GM21576 (cell line): ENCODE measurements around the gene KCNH1.

ENCODE experiments used
- ATAC-seq: cut with Tn5 transposase; IDR thresholded peaks from one replicate; pipeline ENCODE4 v1.9.1; 2021; ENCODE audit warnings: mild to moderate bottlenecking, moderate library complexity; ENCODE audit not compliant: unreplicated experiment

KCNH1 gene

GRCh38 chr1:210655511-210655910 lies 478.4 kb downstream of the KCNH1 start:
- ATAC-seq, result no peak

DNA sequence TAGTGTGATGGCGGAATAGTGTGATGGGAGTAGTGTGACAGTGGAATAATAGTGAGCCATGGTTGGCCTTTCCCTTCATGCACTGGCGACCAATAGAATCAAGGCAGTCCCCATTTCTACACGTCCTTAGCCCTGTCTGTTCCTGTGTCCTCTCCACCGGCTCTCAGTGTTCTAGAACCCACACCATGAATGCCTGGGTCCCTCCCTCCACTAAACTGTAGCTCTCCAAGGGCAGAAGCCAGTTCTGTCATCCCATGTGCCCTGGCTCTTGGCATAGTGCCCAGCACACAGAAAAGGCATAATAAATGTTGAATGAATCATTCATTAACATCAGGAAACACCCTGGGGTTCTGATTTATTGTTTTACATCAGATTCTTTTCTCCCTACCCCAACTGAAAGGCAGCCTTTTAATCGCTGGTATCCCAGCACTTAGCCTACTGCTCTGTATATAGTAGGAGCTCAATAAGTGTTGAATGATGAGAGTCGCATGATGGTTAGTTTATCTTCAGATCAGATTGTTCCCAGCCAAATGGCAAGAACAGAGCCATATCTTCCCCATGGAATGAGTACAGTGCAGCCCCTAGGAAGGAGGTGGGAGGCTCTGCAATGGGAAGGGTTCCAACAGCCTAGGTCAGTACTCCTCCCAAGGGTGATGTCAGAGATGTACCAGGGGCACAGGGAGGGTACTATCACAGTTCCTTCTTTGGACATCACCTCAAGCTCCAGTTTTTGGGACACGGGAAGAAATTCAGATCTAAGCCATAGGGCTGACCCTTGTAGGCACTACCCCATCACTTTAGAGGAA lies 479.6 kb downstream of the KCNH1 start:
- no peak for ATAC-seq

GRCh38 chr1:210653771-210654170 lies 480.2 kb downstream of the KCNH1 start:
- ATAC-seq, result no peak

GRCh38 chr1:210652329-210652954 lies 481.5 kb downstream of the KCNH1 start:
- no peak for ATAC-seq

DNA sequence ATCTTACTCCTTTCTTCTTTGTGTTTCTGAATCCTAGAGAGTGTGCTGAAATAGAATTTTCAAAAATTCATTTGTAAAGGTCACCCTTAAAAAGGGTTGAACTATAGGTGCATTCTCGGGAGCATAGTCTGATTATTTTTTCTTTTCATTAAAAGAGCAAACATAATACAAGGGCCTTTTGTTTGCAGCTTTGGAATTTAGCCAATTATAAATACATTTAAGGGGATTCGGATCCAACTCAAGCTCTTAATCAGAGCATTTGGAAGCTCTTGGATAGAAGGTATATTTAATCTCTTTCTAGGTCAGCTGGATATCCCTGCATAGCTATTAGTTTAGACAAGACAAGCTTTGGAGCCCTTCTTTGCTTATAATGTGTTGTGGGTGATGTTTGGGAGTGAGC lies 483.5 kb downstream of the KCNH1 start:
- no peak for ATAC-seq

- ATAC-seq, result no peak
Measured at GRCh38 chr1:210648588-210649269, 485.2 kb downstream of the KCNH1 start.

DNA sequence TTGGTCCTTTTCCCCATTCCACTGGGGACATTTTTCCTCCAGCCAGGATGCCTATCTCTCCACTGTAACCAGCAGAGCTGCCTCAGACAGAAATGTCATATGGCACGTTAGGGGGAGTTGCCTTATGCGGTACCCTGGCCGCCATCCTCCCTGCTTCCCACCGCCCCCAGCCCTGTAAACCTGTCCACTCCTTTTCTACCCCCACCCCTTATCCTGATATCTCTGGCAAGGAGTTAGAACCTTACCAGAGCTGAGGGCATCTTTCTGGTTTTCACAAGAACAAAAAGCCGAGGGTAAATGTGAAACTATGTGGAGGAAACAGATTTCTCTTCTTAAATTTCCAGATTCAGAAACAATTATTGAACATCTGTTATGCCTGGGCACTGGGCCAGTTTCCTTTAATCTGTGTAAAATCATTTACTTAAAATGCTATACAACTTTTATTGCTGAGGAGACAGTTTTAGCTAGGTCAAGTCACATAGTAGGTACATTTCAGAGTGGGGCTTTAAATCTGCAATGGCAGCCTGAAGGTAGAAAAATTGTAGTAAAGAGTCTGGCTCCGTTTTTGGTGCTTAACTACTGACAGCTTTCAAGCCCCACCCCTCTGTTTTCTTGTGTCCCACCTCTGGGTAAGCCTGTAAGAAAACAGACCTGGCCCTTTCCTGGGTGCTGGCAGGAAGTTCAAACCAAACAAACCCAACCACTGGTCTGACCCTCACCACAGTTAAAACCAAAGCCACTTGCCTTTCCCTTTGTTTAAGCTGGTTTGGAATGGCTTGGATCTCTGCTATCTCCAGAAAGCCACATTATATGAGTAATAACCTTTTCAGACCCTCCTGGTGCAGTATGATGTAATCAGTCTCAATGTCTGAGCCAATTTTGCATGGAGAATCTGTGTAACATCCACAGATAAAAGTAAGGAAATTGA lies 486.3 kb downstream of the KCNH1 start:
- ATAC-seq, result no peak

- no peak for ATAC-seq
Measured at GRCh38 chr1:210646258-210646616, 487.7 kb downstream of the KCNH1 start.

DNA sequence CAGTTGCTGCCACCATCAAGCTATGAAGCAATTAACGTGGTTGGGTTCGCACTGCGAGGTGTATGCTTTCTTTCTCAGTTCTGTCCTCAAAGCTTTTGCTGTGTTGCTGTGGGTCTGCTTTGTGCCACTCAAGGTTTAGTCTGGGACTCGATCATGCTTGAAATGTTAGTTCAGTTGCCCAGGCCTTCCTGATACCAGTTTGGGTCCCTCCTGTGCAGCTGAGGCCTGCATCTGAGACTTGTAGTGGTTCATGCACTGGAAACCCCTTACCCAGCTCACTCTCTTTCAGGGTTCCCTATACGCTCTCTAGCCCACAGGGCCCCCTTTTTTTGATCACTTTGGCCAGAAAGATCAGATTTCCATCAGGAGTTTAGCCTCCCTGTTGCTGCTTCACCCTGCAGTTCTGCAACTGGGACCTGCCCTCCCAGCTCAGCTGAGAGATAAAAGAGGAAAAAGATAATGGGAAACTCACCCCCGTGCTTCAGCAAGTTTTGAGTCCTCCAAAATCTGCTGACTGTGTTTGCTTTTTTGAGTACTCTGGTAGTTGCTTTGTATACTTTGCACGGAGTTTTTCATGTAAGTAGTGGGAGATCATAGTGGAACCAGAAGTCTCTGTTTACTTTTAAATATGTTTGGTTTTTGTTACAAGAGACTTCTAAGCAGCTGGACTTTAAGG lies 488.2 kb downstream of the KCNH1 start:
- no peak for ATAC-seq

GRCh38 chr1:210641582-210641981 lies 492.4 kb downstream of the KCNH1 start:
- ATAC-seq, result no peak

GRCh38 chr1:210635108-210635507 lies 498.8 kb downstream of the KCNH1 start:
- ATAC-seq, result no peak

DNA sequence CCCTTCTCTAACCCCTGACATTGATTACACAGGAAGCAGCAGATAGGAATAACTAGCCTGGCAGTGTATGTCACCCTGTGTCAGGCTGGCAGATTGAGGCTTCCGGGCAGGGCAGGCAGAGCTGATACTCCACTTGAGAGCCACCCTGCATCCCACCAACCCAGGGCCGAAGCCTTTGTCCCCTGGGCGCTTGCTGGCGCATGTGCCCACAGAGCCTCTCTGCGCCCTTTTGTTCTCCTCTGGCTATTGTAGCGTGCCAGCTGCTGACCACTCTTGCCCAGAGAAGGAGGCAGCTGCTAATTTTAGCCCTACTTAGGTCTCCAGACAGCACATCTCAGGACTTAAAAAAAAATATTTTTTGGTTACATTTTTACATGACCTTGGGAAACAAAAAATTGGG lies 500.3 kb downstream of the KCNH1 start:
- ATAC-seq, result no peak

GRCh38 chr1:210633140-210633539 lies 500.8 kb downstream of the KCNH1 start:
- ATAC-seq, result no peak

- ATAC-seq, result no peak
Measured at GRCh38 chr1:210631399-210631798, 502.5 kb downstream of the KCNH1 start.

DNA sequence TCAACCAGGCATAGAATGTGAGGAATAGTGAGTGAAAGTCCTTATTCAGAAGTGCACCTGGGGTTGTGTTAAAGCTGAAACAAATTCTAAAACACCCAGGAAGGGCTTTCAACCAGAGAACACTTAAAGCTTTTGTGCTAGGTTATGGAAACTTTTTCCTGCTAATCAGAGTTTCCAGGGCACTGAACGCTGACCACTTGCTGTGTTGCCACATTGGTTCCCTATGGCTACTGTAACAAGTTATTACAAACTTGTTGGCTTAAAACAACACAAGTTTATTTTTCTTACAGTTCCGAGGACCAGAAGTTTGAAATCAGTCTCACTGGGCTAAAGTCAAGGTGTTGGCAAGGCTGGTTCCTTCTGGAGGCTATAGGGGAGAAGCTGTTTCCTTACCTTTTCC lies 504.7 kb downstream of the KCNH1 start:
- ATAC-seq, result no peak

DNA sequence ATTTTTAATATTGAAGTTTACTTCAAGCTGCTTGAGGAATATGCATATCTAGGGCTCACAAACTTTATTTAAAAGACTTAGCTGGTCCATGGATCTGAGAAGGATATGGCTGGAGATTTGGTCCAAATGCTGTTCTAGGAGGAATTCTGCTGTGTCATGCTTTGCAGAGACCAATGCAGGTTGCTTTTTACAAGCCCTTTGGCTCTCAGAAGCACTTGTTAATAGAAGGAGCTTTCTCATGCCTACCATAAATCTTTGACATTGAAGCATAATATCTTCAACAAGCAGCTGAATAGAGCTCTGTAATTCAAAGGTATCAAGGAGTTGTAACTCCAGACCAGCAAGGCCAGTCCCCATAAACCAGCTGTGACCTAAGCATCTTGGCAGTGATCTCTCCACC lies 506.2 kb downstream of the KCNH1 start:
- no peak for ATAC-seq
